Neuron (in vitro differentiated cells): ENCODE measurements around the gene CASQ2.

Source experiments
- H2AFZ ChIP-seq: one replicate; pipeline ENCODE4 v1.6.1; 2013; ENCODE audit warnings: low read depth, mild to moderate bottlenecking, inconsistent platforms, low read length, moderate library complexity
- H3K27me3 ChIP-seq: one replicate; pipeline ENCODE4 v1.6.1; 2013; ENCODE audit warnings: low read length; ENCODE audit not compliant: insufficient read depth
- H3K36me3 ChIP-seq: one replicate; pipeline ENCODE4 v1.6.1; 2013; ENCODE audit warnings: low read length; ENCODE audit not compliant: insufficient read depth
- H3K4me1 ChIP-seq: one replicate; pipeline ENCODE4 v1.6.1; 2013; ENCODE audit warnings: low read length; ENCODE audit not compliant: insufficient read depth
- H3K4me3 ChIP-seq: 2 replicates; pipeline ENCODE4 v1.5.1; 2013; ENCODE audit warnings: mild to moderate bottlenecking, low read length, moderate library complexity
- H3K9me3 ChIP-seq: one replicate; pipeline ENCODE4 v1.6.1; 2013; ENCODE audit warnings: low read length

CASQ2 gene

GRCh38 chr1:115746021-115746690 is 22.4 kb downstream of the CASQ2 start:
- Histone ChIP-seq H3K4me1 (peaks cover 4% of the 10 kb centered on the region), H3K9me3 (no peaks in the 10 kb centered on the region), H3K36me3 (no peaks in the 10 kb centered on the region), H3K4me3 (no peak overlapping the region), H2AFZ (no peak overlapping the region), H3K27me3 (no peaks in the 10 kb centered on the region)

GRCh38 chr1:115744646-115745275 is 23.8 kb downstream of the CASQ2 start:
- H3K4me1 ChIP-seq: peaks cover 4% of the 10 kb centered on the region
- no peaks in the 10 kb centered on the region for H3K27me3 ChIP-seq
- no peak overlapping the region for H2AFZ ChIP-seq
- H3K36me3 ChIP-seq: no peaks in the 10 kb centered on the region
- no peaks in the 10 kb centered on the region for H3K9me3 ChIP-seq
- no peak overlapping the region for H3K4me3 ChIP-seq

- H3K9me3 ChIP-seq: no peaks in the 10 kb centered on the region
- no peaks in the 10 kb centered on the region for H3K36me3 ChIP-seq
- no peaks in the 10 kb centered on the region for H3K27me3 ChIP-seq
- H3K4me1 ChIP-seq: no peaks in the 10 kb centered on the region
- H3K4me3 ChIP-seq: no peak overlapping the region
- no peak overlapping the region for H2AFZ ChIP-seq
These were observed 27.7 kb downstream of the CASQ2 start for GRCh38 chr1:115740811-115741210.

GRCh38 chr1:115732316-115732715 is 36.2 kb downstream of the CASQ2 start:
- no peaks in the 10 kb centered on the region for H3K27me3 ChIP-seq
- H2AFZ ChIP-seq: no peak overlapping the region
- H3K9me3 ChIP-seq: no peaks in the 10 kb centered on the region
- H3K4me3 ChIP-seq: no peak overlapping the region
- H3K4me1 ChIP-seq: peaks cover 11% of the 10 kb centered on the region
- no peaks in the 10 kb centered on the region for H3K36me3 ChIP-seq

- Histone ChIP-seq H3K36me3 (no peaks in the 10 kb centered on the region), H2AFZ (no peak overlapping the region), H3K4me3 (no peak overlapping the region), H3K27me3 (no peaks in the 10 kb centered on the region), H3K9me3 (no peaks in the 10 kb centered on the region), H3K4me1 (peaks cover 15% of the 10 kb centered on the region)
These were observed 38.8 kb downstream of the CASQ2 start for GRCh38 chr1:115729756-115730155.

- H3K4me1 ChIP-seq: peaks cover 15% of the 10 kb centered on the region
- H3K4me3 ChIP-seq: no peak overlapping the region
These were observed 40.2 kb downstream of the CASQ2 start for GRCh38 chr1:115728341-115728740.

GRCh38 chr1:115727706-115728249 is 40.7 kb downstream of the CASQ2 start:
- H3K27me3 ChIP-seq: no peaks in the 10 kb centered on the region
- no peak overlapping the region for H3K4me3 ChIP-seq
- peaks cover 15% of the 10 kb centered on the region for H3K4me1 ChIP-seq
- no peaks in the 10 kb centered on the region for H3K9me3 ChIP-seq
- peak overlapping the region; percentile 62 for H2AFZ ChIP-seq
- H3K36me3 ChIP-seq: no peaks in the 10 kb centered on the region

More at GRCh38 chr1:115728341-115728740, 40.2 kb downstream of the CASQ2 start:
- Histone ChIP-seq H3K36me3 (no peaks in the 10 kb centered on the region), H2AFZ (peak overlapping the region; percentile 62), H3K27me3 (no peaks in the 10 kb centered on the region), H3K9me3 (no peaks in the 10 kb centered on the region)

- H2AFZ ChIP-seq: no peak overlapping the region
- peaks cover 15% of the 10 kb centered on the region for H3K4me1 ChIP-seq
- no peaks in the 10 kb centered on the region for H3K9me3 ChIP-seq
- H3K36me3 ChIP-seq: no peaks in the 10 kb centered on the region
- H3K27me3 ChIP-seq: no peaks in the 10 kb centered on the region
- no peak overlapping the region for H3K4me3 ChIP-seq
These were observed 41.9 kb downstream of the CASQ2 start for GRCh38 chr1:115726570-115726969.

GRCh38 chr1:115726161-115726560 is 42.4 kb downstream of the CASQ2 start:
- no peaks in the 10 kb centered on the region for H3K9me3 ChIP-seq
- peaks cover 15% of the 10 kb centered on the region for H3K4me1 ChIP-seq
- no peaks in the 10 kb centered on the region for H3K36me3 ChIP-seq
- H2AFZ ChIP-seq: no peak overlapping the region
- no peak overlapping the region for H3K4me3 ChIP-seq
- H3K27me3 ChIP-seq: no peaks in the 10 kb centered on the region

GRCh38 chr1:115725600-115725999 is 42.9 kb downstream of the CASQ2 start:
- H3K9me3 ChIP-seq: no peaks in the 10 kb centered on the region
- H3K27me3 ChIP-seq: no peaks in the 10 kb centered on the region
- H2AFZ ChIP-seq: no peak overlapping the region
- peaks cover 15% of the 10 kb centered on the region for H3K4me1 ChIP-seq
- H3K36me3 ChIP-seq: no peaks in the 10 kb centered on the region
- H3K4me3 ChIP-seq: no peak overlapping the region

GRCh38 chr1:115723756-115724155 is 44.8 kb downstream of the CASQ2 start:
- Histone ChIP-seq H3K9me3 (no peaks in the 10 kb centered on the region), H3K4me3 (no peak overlapping the region), H2AFZ (no peak overlapping the region), H3K36me3 (no peaks in the 10 kb centered on the region), H3K4me1 (peaks cover 15% of the 10 kb centered on the region), H3K27me3 (no peaks in the 10 kb centered on the region)

GRCh38 chr1:115722221-115722620 is 46.3 kb downstream of the CASQ2 start:
- Histone ChIP-seq H3K36me3 (no peaks in the 10 kb centered on the region), H3K4me1 (peaks cover 4% of the 10 kb centered on the region), H2AFZ (no peak overlapping the region), H3K27me3 (peaks cover 2% of the 10 kb centered on the region), H3K9me3 (no peaks in the 10 kb centered on the region), H3K4me3 (no peak overlapping the region)

- H3K4me1 ChIP-seq: no peaks in the 10 kb centered on the region
- H3K4me3 ChIP-seq: no peak overlapping the region
- peaks cover 2% of the 10 kb centered on the region for H3K27me3 ChIP-seq
- H2AFZ ChIP-seq: no peak overlapping the region
- no peaks in the 10 kb centered on the region for H3K9me3 ChIP-seq
- no peaks in the 10 kb centered on the region for H3K36me3 ChIP-seq
These were observed 49.2 kb downstream of the CASQ2 start for GRCh38 chr1:115719285-115719684.
